ENCODE results near the gene MTRF1L.
A peak's percentile ranks its signal among the peaks of the same experiment; 100 is the strongest.
"Not testable (repeated sequence)": the region's sequence is repeated elsewhere in the genome, so short reads cannot be mapped to it uniquely, and the experiment has no call there.

Gene MTRF1L

DNA sequence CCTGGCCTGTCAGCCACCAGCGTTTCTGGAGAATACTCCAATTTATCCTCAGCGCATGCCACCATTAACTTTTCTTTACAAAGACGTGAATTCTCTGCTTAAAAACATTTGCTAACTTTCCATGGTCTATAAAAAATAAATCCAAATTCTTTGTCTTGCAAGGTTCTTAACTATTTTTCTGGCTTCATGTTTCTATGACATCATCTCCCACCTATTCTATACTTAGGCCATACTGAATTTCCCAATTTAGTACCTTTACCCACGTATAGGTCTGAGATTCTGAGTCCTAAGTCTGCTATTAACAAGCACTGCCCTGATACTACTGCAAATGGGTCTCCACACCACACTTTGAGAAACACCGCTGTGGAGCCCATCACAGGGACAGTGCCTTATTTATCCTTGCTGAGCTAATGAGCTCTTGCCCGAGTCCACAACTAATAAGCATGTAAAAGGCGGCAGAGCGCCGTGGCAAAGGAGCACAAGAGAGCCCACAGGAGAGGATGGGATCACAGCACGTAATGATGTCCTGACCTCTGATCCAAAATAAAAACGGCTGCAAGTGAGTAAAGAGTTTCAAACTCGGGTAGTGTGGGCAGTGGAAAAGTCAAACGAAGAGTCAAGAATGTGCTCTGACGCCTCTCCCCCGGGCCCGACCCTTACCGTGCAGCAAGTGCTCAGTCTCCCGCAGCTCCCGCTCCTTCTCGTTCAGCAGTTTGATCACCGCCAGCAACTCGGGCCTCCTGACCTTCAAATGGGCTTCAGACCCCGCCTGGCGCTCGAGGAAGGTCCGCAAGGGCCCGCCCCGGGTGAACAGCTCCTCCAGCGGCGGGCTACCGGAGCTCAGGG is 519 bp downstream of the MTRF1L start:
- DNase-seq = peak; percentile 52

DNA sequence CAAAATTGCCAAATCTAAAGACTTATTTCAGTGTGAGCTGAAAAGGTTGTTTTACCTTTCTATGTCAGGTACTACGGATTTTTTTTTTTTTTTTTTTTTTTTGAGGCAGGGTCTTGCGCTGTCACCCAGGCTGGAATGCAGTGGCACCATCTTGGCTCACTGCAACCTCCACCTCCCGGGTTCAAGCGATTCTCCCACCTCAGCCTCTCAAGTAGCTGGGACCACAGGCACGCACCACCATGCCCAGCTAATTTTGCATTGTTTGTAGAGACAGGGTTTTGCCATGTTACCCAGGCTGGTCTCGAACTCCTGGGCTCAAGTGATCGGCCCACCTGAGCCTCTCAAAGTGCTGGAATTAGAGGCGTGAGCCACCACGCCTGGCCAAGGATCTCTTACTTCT is 1.7 kb downstream of the MTRF1L start:
- DNase-seq = not testable (repeated sequence)

- DNase-seq = no peak
Measured at GRCh38 chr6:153000243-153000642, 2.3 kb downstream of the MTRF1L start.

DNA sequence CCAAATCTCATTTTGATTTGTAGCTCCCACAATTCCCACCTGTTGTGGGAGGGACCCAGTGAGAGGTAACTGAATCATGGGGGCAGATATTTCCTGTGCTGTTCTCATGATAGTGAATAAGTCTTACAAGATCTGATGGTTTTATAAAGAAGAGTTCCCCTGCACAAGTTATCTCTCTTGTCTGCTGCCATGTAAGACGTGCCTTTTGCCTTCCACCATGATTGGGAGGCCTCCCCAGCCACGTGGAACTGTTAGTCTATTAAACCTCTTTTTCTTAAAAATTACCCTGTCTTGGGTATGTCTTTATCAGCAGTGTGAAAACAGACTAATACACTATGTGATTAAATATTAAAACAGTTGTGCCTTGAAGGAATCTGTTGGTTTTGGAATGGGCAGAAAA is 3.0 kb downstream of the MTRF1L start:
- DNase-seq = not testable (repeated sequence)

GRCh38 chr6:152993847-152994246 is 8.7 kb downstream of the MTRF1L start:
- no peak for DNase-seq

- no peak for DNase-seq
Measured at GRCh38 chr6:152993431-152993830, 9.1 kb downstream of the MTRF1L start.

GRCh38 chr6:152986978-152987377 is 15.5 kb downstream of the MTRF1L start:
- DNase-seq = no peak

GRCh38 chr6:152985300-152985699 is 17.2 kb downstream of the MTRF1L start:
- DNase-seq = not testable (repeated sequence)

DNA sequence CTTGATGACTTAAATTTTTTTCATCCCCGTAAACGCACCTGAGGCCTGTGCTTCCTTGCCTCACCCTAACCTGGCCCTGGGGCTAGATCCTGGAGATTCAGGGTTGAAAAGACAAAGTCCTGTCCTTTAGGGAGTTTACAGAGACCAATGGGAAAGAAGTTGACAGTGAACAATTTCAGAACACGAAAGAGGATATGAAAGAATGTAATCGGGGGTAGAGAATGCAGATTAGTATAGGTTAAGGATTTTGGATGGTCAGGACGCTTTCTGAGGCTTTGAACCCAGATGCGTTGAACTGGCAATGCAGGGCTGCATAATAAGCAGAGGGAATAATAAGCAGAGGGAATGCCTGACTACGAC is 18.0 kb downstream of the MTRF1L start:
- no peak for DNase-seq

DNA sequence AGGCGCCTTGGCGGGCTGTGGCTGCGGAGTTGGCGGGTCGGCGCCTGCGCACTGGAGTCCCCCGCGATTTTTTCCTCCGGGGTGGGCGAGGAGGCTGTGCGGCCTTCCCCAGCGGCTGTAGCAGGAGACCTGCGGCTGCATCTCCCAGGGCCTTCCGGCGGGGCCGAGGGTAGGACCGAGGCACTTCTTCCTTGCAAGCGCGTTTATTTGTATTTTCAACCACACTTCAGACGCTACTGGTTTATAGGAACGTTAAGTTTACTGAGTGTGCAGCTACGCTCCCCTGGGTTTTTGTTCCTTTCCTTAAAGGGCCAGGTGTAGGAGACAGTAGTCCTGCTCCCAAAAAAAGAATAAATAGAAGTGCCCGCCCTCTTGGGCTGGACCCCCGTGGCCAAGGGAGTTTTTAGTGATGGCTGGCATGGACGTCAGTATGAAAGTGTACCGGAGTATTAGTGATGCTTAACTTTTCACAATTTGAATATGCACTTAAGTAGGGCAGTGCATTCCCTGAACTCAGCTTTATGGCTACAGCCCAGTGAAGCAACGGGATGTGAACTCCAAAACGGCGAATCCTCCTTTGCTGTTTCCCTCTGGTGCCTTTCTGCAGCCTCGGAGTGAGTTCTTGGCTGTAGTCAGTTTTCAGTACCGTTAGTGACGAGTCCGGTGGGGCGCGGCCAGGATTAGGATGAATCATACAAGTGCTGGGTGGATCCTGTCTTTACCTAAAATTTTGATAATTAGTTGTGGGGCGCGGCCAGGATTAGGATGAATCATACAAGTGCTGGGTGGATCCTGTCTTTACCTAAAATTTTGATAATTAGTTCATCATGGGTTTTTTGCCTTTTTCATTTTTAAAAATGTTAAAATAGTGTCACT is 18.6 kb downstream of the MTRF1L start:
- peak; percentile 83 for DNase-seq

- peak; percentile 98 for DNase-seq
Measured at GRCh38 chr6:152982904-152983636, 19.4 kb downstream of the MTRF1L start, which contains the start of gene FBXO5. FBXO5 (minus strand) TSS chr6:152983041; CDS start chr6:152982959, 82 bp downstream.

GRCh38 chr6:152981989-152982903 is 20.3 kb downstream of the MTRF1L start:
- peak; percentile 50 for DNase-seq

DNA sequence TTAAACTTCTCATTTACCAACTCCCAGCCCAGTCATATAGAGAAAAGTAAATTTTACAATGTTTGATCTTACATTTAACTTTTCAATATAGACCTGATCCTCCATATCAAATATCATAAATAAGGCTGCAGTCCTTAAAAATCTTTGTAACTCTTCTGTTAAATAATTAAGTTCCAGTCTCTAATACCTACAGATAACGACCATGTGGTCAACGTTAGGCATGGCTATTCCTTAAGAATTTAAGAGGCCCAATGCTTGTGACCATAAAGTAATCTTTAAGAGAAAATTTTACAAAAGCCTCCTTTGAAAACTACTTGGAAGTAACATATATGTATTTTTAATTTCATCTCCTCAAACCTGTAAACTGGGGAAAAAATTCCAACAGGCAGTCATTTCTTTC is 21.3 kb downstream of the MTRF1L start:
- DNase-seq = no peak

GRCh38 chr6:152980656-152981055 is 21.9 kb downstream of the MTRF1L start:
- DNase-seq = no peak

DNA sequence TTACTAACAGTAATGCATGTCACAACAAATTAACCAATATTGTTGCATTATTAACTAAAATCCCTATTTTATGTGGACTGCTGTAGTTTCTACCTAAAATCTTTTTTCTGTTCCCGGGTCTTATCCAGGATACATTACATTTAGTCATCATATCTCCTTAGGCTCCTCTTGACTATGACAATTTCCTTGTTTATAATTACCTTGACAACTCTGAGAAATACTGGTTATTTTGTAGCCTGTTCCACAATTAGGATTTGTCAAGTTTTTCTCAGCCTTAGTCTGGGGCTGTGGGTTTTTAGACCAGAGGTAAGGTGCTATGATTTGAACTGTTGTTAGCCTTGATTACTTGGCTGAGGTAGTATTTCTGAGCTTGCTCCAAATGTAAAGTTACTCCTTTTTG is 23.4 kb downstream of the MTRF1L start:
- DNase-seq = no peak

DNA sequence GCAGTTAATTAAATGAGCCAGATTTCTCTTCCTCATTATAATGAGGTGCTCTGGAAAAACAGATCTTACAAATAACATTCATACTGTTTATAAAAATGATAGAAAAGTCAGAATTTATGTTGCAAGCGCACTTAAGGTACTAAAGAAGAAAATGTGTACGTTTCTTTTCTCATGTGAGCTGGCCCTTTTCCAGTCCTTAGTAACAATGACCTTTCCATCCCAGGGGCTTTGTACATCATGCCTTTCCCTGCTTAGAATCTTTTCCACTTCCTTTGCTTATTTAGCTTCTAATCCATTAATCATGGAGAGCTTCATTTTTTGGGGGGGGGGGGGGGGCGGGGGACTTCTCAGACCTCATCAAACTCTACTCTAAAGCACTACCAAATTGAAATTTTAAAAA is 24.5 kb downstream of the MTRF1L start:
- DNase-seq = no peak

DNA sequence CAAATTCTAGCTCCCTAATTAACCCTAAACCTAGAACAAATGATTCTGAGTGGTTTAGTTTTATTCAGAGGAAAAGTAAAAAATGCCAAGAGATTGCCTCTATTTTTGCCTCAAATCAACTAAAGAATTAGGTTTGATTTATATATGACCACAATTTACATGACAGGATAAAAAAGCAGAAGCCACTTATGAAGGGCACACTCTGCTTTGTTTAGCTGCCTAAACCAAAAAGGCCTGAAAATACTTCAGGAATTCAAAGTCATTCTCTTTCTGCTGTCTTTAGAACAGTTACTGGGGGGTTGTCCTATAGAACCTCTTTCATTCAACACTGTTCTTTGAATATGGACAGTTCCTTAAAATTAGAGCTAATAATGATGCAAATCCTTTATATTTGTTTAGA is 25.0 kb downstream of the MTRF1L start:
- no peak for DNase-seq

DNA sequence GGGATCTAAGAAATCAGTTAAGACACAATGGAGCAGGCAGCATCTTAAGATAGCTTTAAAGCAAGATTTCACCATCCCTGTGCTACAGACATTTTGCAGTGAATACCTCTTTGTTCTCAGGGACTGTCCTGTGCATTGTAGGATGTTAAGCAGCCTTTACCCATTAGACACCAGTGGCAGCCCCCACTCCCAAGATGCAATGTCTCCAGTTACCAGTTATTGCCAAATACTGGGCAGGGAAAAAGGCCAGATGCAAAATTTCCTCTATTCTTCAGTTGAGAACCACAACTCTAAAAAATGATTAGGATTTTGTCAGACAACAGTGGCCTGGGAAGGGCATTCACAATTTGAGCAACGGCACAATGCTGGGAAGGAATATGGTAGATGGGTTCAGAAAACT is 25.8 kb downstream of the MTRF1L start:
- no peak for DNase-seq

- no peak for DNase-seq
Measured at GRCh38 chr6:152975204-152975915, 27.1 kb downstream of the MTRF1L start.

GRCh38 chr6:152973916-152974315 is 28.6 kb downstream of the MTRF1L start:
- no peak for DNase-seq

DNA sequence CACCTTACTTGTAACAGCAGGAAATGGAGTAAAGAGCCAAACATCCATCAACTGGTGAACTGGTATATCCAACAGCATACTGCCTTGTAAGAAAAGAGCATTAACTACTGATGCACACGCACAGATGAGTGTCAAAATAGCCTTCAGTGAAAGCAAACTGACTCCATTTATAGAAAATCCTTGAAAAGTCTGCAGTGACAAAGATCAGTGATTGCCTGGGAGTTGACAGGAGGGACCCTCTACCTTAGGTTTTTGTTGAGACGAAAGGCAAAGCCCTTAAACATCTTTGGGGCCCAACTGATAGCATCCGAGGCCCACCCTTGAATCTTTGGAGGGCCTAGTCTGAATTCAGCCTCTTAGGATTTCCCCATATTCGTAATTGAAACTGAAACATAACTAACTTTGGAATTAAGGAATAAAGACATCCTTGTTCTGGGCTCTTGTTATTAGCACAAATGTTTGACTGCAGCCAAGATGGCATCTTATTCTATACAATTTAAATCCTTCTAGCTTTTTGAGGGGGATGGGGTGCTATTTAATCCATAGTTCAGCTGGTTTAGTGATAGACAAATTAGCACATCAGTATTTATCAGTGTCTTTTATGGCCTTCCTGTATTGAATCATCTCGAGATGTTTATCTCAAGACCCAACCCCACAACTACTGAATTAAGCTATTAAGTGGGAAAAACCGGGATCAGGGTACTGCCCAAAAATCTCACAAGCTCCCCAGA is 32.7 kb downstream of the MTRF1L start:
- no peak for DNase-seq

Measured in right forelimb (tissue), 1 donor.